Subcutaneous abdominal adipose tissue (tissue), 5 donors: ENCODE measurements around the gene SPATA24.
"Not testable (repeated sequence)": the region's sequence is repeated elsewhere in the genome, so short reads cannot be mapped to it uniquely, and the experiment has no call there.

Experiments
- H3K27ac ChIP-seq: one replicate; pipeline ENCODE4 v1.7.0; 2013; ENCODE audit warnings: low read depth, mild to moderate bottlenecking, inconsistent platforms, low read length, moderate library complexity
- H3K27me3 ChIP-seq, 5 donors: one replicate each; pipeline ENCODE4 v1.7.0; 2013; ENCODE audit warnings: low read length in 5 of 5, inconsistent platforms in 1 of 5; ENCODE audit not compliant: control insufficient read depth in 5 of 5, insufficient read depth in 4 of 5
- H3K36me3 ChIP-seq, 5 donors: one replicate each; pipeline ENCODE4 v1.7.0; 2013; ENCODE audit warnings: low read length in 5 of 5; ENCODE audit not compliant: control insufficient read depth in 5 of 5, insufficient read depth in 5 of 5
- H3K4me1 ChIP-seq, 5 donors: one replicate each; pipeline ENCODE4 v1.7.0; 2013; ENCODE audit warnings: low read length in 5 of 5, mild to moderate bottlenecking in 3 of 5, moderate library complexity in 1 of 5; ENCODE audit not compliant: control insufficient read depth in 5 of 5, insufficient read depth in 5 of 5
- H3K4me3 ChIP-seq, 5 donors: one replicate each; pipeline ENCODE4 v1.7.0; 2013; ENCODE audit warnings: low read length in 5 of 5, low read depth in 1 of 5
- H3K9ac ChIP-seq, 5 donors: one replicate each; pipeline ENCODE4 v1.7.0; 2013; ENCODE audit warnings: low read length in 5 of 5, mild to moderate bottlenecking in 4 of 5, moderate library complexity in 3 of 5
- H3K9me3 ChIP-seq, 5 donors: one replicate each; pipeline ENCODE4 v1.7.0; 2013; ENCODE audit warnings: low read length in 5 of 5; ENCODE audit not compliant: control insufficient read depth in 5 of 5
- donor health status: healthy.
- donor health status: healthy.
- donor health status: healthy.
- donor health status: healthy.
- donor health status: healthy.

Gene SPATA24

DNA sequence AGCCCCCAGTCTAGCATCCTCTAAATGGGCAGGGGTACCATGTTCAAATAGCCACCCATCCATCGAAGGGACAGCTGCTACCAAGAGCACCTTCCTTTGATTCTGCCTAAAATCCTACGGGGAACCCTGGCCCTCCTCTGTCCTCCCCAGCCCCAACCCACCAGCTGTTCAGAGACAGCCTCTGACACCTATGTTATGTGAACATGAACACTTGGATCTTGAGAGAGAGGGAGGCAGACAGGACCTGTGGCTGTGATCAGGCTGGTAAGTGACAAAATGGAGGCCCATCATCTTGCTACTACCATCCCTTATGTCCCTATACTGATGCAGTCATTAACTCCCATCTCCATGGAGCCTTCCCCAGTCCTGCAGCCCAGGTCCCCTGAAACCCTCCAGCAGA is 29.0 kb downstream of the SPATA24 start:
- Histone ChIP-seq H3K27me3 (no peaks in the 10 kb centered on the region), H3K9ac (no peak overlapping the region), H3K4me1 (peaks cover 0 to 20% (median 9%) of the 10 kb centered on the region in 5 donors), H3K9me3 (no peaks in the 10 kb centered on the region), H3K27ac (no peak overlapping the region), H3K4me3 (no peak overlapping the region), H3K36me3 (peaks cover 6 to 32% (median 23%) of the 10 kb centered on the region in 5 donors)

DNA sequence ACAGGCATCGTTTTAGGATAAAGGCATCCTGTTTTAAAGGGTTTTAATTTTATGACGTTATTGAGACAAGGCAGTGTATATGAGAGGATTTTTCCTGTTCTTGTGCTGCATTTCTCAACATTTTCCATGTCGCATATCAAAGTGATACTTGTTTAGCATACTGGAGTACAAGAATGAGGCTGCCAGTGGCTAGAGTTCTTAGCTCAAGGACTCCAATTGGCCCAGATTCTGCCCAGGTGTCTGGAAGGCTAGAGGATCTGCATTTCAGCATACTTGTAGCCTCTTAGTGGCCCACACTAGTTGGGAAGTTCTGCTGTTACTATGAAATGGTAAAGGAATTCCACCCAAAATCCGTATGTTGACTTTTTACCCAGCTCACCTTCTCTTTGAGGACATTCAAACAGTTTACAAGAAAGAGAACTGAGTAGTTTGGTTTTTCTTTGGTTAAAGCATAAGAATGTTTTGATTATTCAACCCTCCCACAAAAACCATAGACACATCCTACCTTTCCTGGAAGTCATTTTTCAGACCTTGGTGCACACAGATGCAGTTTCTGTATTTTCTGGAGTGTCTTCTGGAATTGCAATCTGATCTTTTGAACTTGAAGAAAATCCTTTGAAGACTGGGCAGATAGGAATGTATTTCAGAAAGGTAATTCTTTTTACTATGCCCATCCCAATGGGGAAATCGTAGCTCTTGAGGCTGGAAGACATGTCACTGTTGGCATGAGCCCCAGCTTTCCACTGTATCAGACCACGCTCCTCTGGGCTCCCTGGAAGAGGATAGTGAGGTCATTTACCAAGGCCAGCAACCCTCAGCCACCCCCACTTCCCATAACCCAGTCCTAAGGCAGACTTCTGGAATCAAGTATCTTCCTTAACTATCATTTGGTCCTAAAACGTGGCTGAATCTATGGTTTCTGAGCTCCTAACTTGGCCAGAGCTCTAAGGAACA is 32.1 kb downstream of the SPATA24 start:
- H3K27ac ChIP-seq: no peak overlapping the region
- H3K4me3 ChIP-seq: no peak overlapping the region
- H3K36me3 ChIP-seq: peaks cover 24 to 55% (median 44%) of the 10 kb centered on the region in 5 donors
- no peaks in the 10 kb centered on the region for H3K9me3 ChIP-seq
- H3K9ac ChIP-seq: no peak overlapping the region
- H3K4me1 ChIP-seq: peaks cover 0 to 20% (median 6%) of the 10 kb centered on the region in 5 donors
- no peaks in the 10 kb centered on the region for H3K27me3 ChIP-seq

GRCh38 chr5:139369181-139369580 is 34.7 kb downstream of the SPATA24 start:
- Histone ChIP-seq H3K9ac (no peak overlapping the region), H3K4me3 (no peak overlapping the region), H3K27me3 (no peaks in the 10 kb centered on the region), H3K4me1 (peaks cover 0 to 20% (median 6%) of the 10 kb centered on the region in 5 donors), H3K9me3 (no peaks in the 10 kb centered on the region), H3K27ac (no peak overlapping the region), H3K36me3 (peaks cover 33 to 71% (median 57%) of the 10 kb centered on the region in 5 donors)

GRCh38 chr5:139368613-139369012 is 35.3 kb downstream of the SPATA24 start:
- Histone ChIP-seq H3K9me3 (no peaks in the 10 kb centered on the region), H3K27me3 (no peaks in the 10 kb centered on the region), H3K36me3 (peaks cover 39 to 73% (median 59%) of the 10 kb centered on the region in 5 donors), H3K4me1 (peaks cover 0 to 17% (median 4%) of the 10 kb centered on the region in 5 donors), H3K27ac (no peak overlapping the region), H3K4me3 (no peak overlapping the region), H3K9ac (no peak overlapping the region)

DNA sequence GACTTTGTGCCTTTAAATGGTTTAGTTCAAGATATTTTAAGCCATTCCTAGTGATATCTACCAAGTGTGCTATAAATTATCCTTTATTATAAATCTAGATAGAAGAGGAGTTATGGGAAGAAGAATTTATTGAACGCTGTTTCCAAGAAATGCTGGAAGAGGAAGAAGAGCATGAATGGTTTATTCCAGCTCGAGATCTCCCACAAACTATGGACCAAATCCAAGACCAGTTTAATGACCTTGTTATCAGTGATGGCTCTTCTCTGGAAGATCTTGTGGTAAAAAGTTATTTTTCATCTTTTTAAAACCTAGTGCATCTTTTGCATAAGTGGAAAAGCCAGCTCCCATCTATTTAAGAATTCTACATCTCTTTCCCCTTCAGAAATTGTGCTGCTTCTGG is 39.4 kb downstream of the SPATA24 start:
- Histone ChIP-seq H3K9ac (no peak overlapping the region), H3K9me3 (no peaks in the 10 kb centered on the region), H3K36me3 (peaks cover 31 to 52% (median 45%) of the 10 kb centered on the region in 5 donors), H3K27ac (no peak overlapping the region), H3K4me3 (no peak overlapping the region), H3K27me3 (no peaks in the 10 kb centered on the region), H3K4me1 (peaks cover 0 to 3% (median 0%) of the 10 kb centered on the region in 5 donors)

- Histone ChIP-seq H3K4me1 (peaks cover 0 to 3% (median 0%) of the 10 kb centered on the region in 5 donors), H3K4me3 (no peak overlapping the region), H3K27me3 (no peaks in the 10 kb centered on the region), H3K9me3 (no peaks in the 10 kb centered on the region), H3K9ac (no peak overlapping the region), H3K27ac (no peak overlapping the region), H3K36me3 (peaks cover 28 to 49% (median 40%) of the 10 kb centered on the region in 5 donors)
Measured at GRCh38 chr5:139363937-139364336, 40.0 kb downstream of the SPATA24 start.

- Histone ChIP-seq H3K4me3 (no peak overlapping the region), H3K36me3 (peaks cover 16 to 36% (median 29%) of the 10 kb centered on the region in 5 donors), H3K4me1 (peaks cover 0 to 3% (median 0%) of the 10 kb centered on the region in 5 donors), H3K27me3 (no peaks in the 10 kb centered on the region), H3K9ac (no peak overlapping the region), H3K27ac (no peak overlapping the region), H3K9me3 (no peaks in the 10 kb centered on the region)
Measured at GRCh38 chr5:139361835-139362429, 42.0 kb downstream of the SPATA24 start.

- Histone ChIP-seq H3K4me1 (peaks cover 0 to 3% (median 0%) of the 10 kb centered on the region in 5 donors), H3K9ac (no peak overlapping the region), H3K36me3 (peaks cover 12 to 21% (median 13%) of the 10 kb centered on the region in 5 donors)
Measured at GRCh38 chr5:139360384-139360783, 43.5 kb downstream of the SPATA24 start.

GRCh38 chr5:139358064-139358463 is 45.8 kb downstream of the SPATA24 start:
- no peak overlapping the region for H3K4me3 ChIP-seq
- H3K9me3 ChIP-seq: no peaks in the 10 kb centered on the region
- peaks cover 0 to 5% (median under 1%) of the 10 kb centered on the region in 5 donors for H3K4me1 ChIP-seq
- peaks cover 0 to 7% (median 2%) of the 10 kb centered on the region in 5 donors for H3K36me3 ChIP-seq
- H3K9ac ChIP-seq: no peak overlapping the region
- no peak overlapping the region for H3K27ac ChIP-seq
- H3K27me3 ChIP-seq: no peaks in the 10 kb centered on the region

More at GRCh38 chr5:139360384-139360783, 43.5 kb downstream of the SPATA24 start:
- Histone ChIP-seq H3K27me3 (no peaks in the 10 kb centered on the region), H3K27ac (no peak overlapping the region), H3K9me3 (no peaks in the 10 kb centered on the region), H3K4me3 (no peak overlapping the region)

- H3K36me3 ChIP-seq, H3K9me3 ChIP-seq, H3K27ac ChIP-seq, H3K9ac ChIP-seq, H3K4me1 ChIP-seq, H3K4me3 ChIP-seq, H3K27me3 ChIP-seq: not testable (repeated sequence)
Measured at GRCh38 chr5:139355900-139356299, 48.0 kb downstream of the SPATA24 start.
